Rectal smooth muscle tissue (tissue), 1 donor: Measurements from ENCODE around the gene NPAS3.

ENCODE experiments used
- H3K27ac ChIP-seq: one replicate; pipeline ENCODE4 v1.7.0; 2013; ENCODE audit warnings: low read depth, low read length, inconsistent platforms
- H3K27me3 ChIP-seq: one replicate; pipeline ENCODE4 v1.7.0; 2013; ENCODE audit warnings: low read length; ENCODE audit not compliant: control insufficient read depth, insufficient read depth
- H3K36me3 ChIP-seq: one replicate; pipeline ENCODE4 v1.7.0; 2013; ENCODE audit warnings: low read length; ENCODE audit not compliant: control insufficient read depth, insufficient read depth
- H3K4me1 ChIP-seq: one replicate; pipeline ENCODE4 v1.7.0; 2013; ENCODE audit warnings: low read length; ENCODE audit not compliant: control insufficient read depth, insufficient read depth
- H3K4me3 ChIP-seq: one replicate; pipeline ENCODE4 v1.7.0; 2013; ENCODE audit warnings: low read length
- H3K9ac ChIP-seq: one replicate; pipeline ENCODE4 v1.7.0; 2013; ENCODE audit warnings: low read length

NPAS3 gene

GRCh38 chr14:33553706-33554278, 615.1 kb downstream of the NPAS3 start:
- Histone ChIP-seq H3K36me3 (no peaks in the 10 kb centered on the region), H3K27me3 (no peaks in the 10 kb centered on the region), H3K4me1 (no peaks in the 10 kb centered on the region), H3K9ac (no peak overlapping the region), H3K27ac (no peak overlapping the region), H3K4me3 (no peak overlapping the region)

- no peaks in the 10 kb centered on the region for H3K27me3 ChIP-seq
- H3K4me3 ChIP-seq: no peak overlapping the region
- no peak overlapping the region for H3K9ac ChIP-seq
- no peaks in the 10 kb centered on the region for H3K4me1 ChIP-seq
- H3K36me3 ChIP-seq: no peaks in the 10 kb centered on the region
- H3K27ac ChIP-seq: no peak overlapping the region
Observed at GRCh38 chr14:33554988-33555387, 616.3 kb downstream of the NPAS3 start.

- Histone ChIP-seq H3K9ac (no peak overlapping the region), H3K4me3 (no peak overlapping the region), H3K4me1 (no peaks in the 10 kb centered on the region), H3K36me3 (no peaks in the 10 kb centered on the region), H3K27me3 (no peaks in the 10 kb centered on the region), H3K27ac (no peak overlapping the region)
Observed at GRCh38 chr14:33555710-33556350, 617.2 kb downstream of the NPAS3 start.

- Histone ChIP-seq H3K4me1 (no peaks in the 10 kb centered on the region), H3K9ac (no peak overlapping the region), H3K27me3 (no peaks in the 10 kb centered on the region), H3K4me3 (no peak overlapping the region), H3K27ac (no peak overlapping the region), H3K36me3 (no peaks in the 10 kb centered on the region)
Observed at GRCh38 chr14:33556382-33557121, 617.9 kb downstream of the NPAS3 start.

GRCh38 chr14:33560718-33561431, 622.2 kb downstream of the NPAS3 start:
- no peaks in the 10 kb centered on the region for H3K36me3 ChIP-seq
- H3K4me3 ChIP-seq: no peak overlapping the region
- H3K27me3 ChIP-seq: no peaks in the 10 kb centered on the region
- H3K9ac ChIP-seq: no peak overlapping the region
- H3K27ac ChIP-seq: no peak overlapping the region
- H3K4me1 ChIP-seq: no peaks in the 10 kb centered on the region

- Histone ChIP-seq H3K27me3 (no peaks in the 10 kb centered on the region), H3K9ac (no peak overlapping the region), H3K27ac (no peak overlapping the region), H3K4me1 (no peaks in the 10 kb centered on the region), H3K36me3 (no peaks in the 10 kb centered on the region), H3K4me3 (no peak overlapping the region)
Observed at GRCh38 chr14:33561488-33562175, 623.0 kb downstream of the NPAS3 start.

- no peak overlapping the region for H3K9ac ChIP-seq
Observed at GRCh38 chr14:33563191-33563900, 624.7 kb downstream of the NPAS3 start.

GRCh38 chr14:33563901-33564197, 625.2 kb downstream of the NPAS3 start:
- no peaks in the 10 kb centered on the region for H3K4me1 ChIP-seq
- no peaks in the 10 kb centered on the region for H3K36me3 ChIP-seq
- H3K27me3 ChIP-seq: no peaks in the 10 kb centered on the region
- H3K27ac ChIP-seq: no peak overlapping the region
- H3K4me3 ChIP-seq: no peak overlapping the region
- no peak overlapping the region for H3K9ac ChIP-seq

More at GRCh38 chr14:33563191-33563900, 624.7 kb downstream of the NPAS3 start:
- Histone ChIP-seq H3K36me3 (no peaks in the 10 kb centered on the region), H3K4me1 (no peaks in the 10 kb centered on the region), H3K27ac (no peak overlapping the region), H3K27me3 (no peaks in the 10 kb centered on the region), H3K4me3 (no peak overlapping the region)

GRCh38 chr14:33564774-33565630, 626.3 kb downstream of the NPAS3 start:
- no peaks in the 10 kb centered on the region for H3K27me3 ChIP-seq
- no peak overlapping the region for H3K4me3 ChIP-seq
- peaks cover under 1% of the 10 kb centered on the region for H3K4me1 ChIP-seq
- H3K9ac ChIP-seq: no peak overlapping the region
- no peak overlapping the region for H3K27ac ChIP-seq
- H3K36me3 ChIP-seq: no peaks in the 10 kb centered on the region

GRCh38 chr14:33566082-33566481, 627.4 kb downstream of the NPAS3 start:
- Histone ChIP-seq H3K4me1 (peaks cover 5% of the 10 kb centered on the region), H3K36me3 (no peaks in the 10 kb centered on the region), H3K4me3 (no peak overlapping the region), H3K27ac (no peak overlapping the region), H3K9ac (no peak overlapping the region), H3K27me3 (no peaks in the 10 kb centered on the region)

GRCh38 chr14:33567023-33567728, 628.5 kb downstream of the NPAS3 start:
- no peak overlapping the region for H3K27ac ChIP-seq
- no peak overlapping the region for H3K9ac ChIP-seq

More at GRCh38 chr14:33567023-33567728, 628.5 kb downstream of the NPAS3 start:
- Histone ChIP-seq H3K27me3 (no peaks in the 10 kb centered on the region), H3K4me1 (peaks cover 9% of the 10 kb centered on the region), H3K36me3 (no peaks in the 10 kb centered on the region), H3K4me3 (no peak overlapping the region)
